Measurements from ENCODE around the gene SCAI. TPM values are rescaled to one million over a fixed set of nuclear protein-coding genes. Genes with fewer than 3 reads are reported as not detected.

Gene SCAI
- 14.9 TPM for total RNA-seq
- long read RNA-seq, partial matches to known transcripts, result 1 of 6 reads
- long read RNA-seq, other reads (novel, unspliced or antisense), result 4 of 6 reads

GRCh38 chr9:125143377-125144090 lies at the start of gene SCAI:
SCAI (minus strand) TSS chr9:125143528; CDS start chr9:125143437, 91 bp downstream.
- H3K27me3 ChIP-seq, result no peaks in the 10 kb centered on the region
- no peak within 1 kb of the TSS for H3K27ac ChIP-seq
- peak; percentile 99 for ATAC-seq
- H3K36me3 ChIP-seq, result no peaks in the 10 kb centered on the region
- peak; percentile 99 for DNase-seq
- intact Hi-C loops (cut with DNase I), result no loop called here
- H3K4me3 ChIP-seq, result peak within 1 kb of the TSS; percentile 60
- H3K9me3 ChIP-seq, result no peaks in the 10 kb centered on the region
- peak; percentile 100 for TF ChIP-seq CTCF (IDR thresholded peaks at IDR 0.05)
- peaks cover 9% of the 10 kb centered on the region for H3K4me1 ChIP-seq

DNA sequence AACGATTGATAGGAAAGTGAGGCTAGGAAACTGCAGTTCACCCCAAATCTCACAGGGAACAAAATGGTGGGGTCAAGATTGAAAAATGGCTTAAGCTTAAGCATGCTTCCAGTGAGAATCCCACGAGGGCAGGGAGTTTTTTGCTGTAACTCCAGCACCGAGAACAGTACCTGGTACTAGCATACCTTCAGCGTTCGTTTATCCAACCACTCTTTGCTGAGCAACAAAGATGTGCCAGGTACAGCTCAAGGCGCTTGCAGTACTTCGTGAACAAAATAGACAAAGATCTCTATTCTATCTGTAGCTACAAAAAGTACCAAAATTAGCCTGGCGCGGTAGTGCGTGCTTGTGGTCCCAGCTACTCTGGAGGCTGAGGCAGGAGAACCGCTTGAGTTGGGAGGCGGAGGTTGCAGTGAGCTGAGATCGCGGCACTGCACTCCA lies 47.1 kb upstream of the SCAI start:
- Histone ChIP-seq H3K27ac (peak overlapping the region; percentile 96), H3K36me3 (no peaks in the 10 kb centered on the region), H3K4me1 (peaks cover 35% of the 10 kb centered on the region), H3K27me3 (no peaks in the 10 kb centered on the region), H3K9me3 (no peaks in the 10 kb centered on the region), H3K4me3 (peak overlapping the region; percentile 95)
- intact Hi-C loops (cut with DNase I), result no loop called here
- DNase-seq (no peak), ATAC-seq (no peak)
- TF ChIP-seq CTCF (IDR thresholded peaks at IDR 0.05), result no peak

DNA sequence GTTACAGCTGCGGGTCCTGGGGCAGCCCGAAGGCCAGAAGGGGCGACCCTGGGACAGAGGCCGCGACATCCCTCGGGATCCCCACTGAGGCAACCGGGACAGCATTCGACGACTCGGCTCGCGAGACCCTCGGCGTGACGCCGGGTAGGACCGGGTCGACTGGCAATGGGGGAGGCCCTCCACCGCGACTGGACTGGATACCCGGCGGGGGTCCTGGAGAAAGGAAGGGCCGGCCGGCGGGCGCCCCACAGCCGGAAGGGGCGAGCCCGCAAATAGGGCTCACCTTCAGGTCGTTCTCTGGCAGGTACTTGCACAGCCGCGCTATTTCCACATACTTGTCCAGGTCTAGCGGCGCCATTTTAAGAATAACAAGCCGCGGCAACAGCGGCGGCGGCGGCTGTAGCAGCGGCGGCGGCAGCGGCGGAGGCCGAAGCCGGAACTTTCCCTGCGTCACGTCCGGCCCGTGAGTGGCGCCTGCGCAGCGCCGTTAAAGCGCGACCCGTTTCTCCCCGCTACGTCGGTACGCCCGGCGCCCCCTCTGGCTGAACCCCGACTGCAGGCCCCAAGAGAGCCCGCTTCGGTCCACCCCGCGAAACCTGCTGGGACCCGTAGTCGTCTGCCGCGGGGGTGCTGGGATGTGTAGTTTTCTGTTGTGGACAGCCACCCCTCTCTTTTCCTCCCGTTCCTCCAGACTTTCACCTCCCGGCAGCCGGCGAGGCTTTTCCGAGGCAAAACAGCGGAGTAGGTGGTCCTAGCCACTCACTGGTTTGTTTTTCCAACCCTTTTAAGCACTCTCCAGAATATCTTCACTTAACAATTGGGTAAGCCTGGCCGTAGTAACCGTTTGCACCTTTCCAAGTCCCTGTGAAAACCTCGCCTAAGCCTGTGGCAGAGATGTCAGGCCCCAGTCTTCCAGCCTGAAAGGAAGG lies 46.3 kb upstream of the SCAI start, which contains the start of gene PPP6C:
PPP6C (minus strand) TSS at position 443 of the 929 bp plus-strand sequence; CDS start at position 358, 85 bp downstream.
- Histone ChIP-seq H3K27ac (peak within 1 kb of the TSS; percentile 96), H3K4me3 (peak within 1 kb of the TSS; percentile 95), H3K4me1 (peaks cover 35% of the 10 kb centered on the region), H3K9me3 (no peaks in the 10 kb centered on the region), H3K27me3 (no peaks in the 10 kb centered on the region), H3K36me3 (no peaks in the 10 kb centered on the region)
- intact Hi-C loops (cut with DNase I), result no loop called here
- TF ChIP-seq CTCF (IDR thresholded peaks at IDR 0.05), result peak; percentile 74
- ATAC-seq (peak; percentile 100), DNase-seq (peak; percentile 99)

DNA sequence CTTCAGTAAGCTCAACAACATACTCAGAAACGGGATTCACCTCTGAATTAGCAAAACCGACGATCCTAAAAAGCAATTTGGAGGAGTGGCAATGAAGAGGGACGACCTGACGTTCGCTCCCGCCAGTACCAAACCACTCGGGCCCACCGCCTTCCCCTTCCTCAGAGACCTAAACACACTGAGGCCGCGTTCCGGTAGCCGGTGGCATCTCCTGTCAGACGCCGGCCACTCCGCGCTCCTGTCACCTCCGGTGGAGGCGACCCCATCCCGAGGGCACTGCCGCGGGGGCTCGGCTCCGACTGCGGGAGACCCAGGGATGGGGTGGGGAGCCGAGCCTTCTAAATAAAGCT lies 45.7 kb upstream of the SCAI start:
- peak overlapping the region; percentile 95 for H3K4me3 ChIP-seq
- no peak for TF ChIP-seq CTCF (IDR thresholded peaks at IDR 0.05)
- no peaks in the 10 kb centered on the region for H3K9me3 ChIP-seq
- intact Hi-C loops (cut with DNase I), result no loop called here
- H3K36me3 ChIP-seq, result peaks cover 2% of the 10 kb centered on the region
- H3K27me3 ChIP-seq, result no peaks in the 10 kb centered on the region
- peaks cover 37% of the 10 kb centered on the region for H3K4me1 ChIP-seq
- ATAC-seq (peak; percentile 22), DNase-seq (peak; percentile 76)
- H3K27ac ChIP-seq, result peak overlapping the region; percentile 96

DNA sequence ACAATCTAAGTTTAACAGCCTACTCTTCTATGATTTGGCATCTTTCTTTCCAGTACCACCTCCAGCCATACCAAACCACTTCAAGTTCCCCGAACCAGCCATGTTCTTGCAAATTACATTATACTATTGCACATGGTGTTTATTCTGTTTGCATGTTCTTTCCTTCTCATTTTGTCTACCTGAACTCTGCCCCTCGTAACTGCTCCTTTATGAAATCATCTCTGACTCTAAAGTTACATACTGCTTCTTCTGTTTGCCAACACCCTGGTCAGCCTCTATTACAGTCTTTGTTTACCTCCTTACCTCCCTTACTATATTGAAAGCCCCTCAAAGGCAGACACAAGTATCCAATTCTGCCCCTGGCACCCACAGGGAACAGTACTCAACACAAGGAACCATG lies 40.2 kb upstream of the SCAI start:
- no peaks in the 10 kb centered on the region for H3K9me3 ChIP-seq
- H3K4me1 ChIP-seq, result peaks cover 43% of the 10 kb centered on the region
- H3K27me3 ChIP-seq, result no peaks in the 10 kb centered on the region
- intact Hi-C loops (cut with DNase I), result no loop called here
- no peak for TF ChIP-seq CTCF (IDR thresholded peaks at IDR 0.05)
- DNase-seq (no peak), ATAC-seq (no peak)
- no peak overlapping the region for H3K4me3 ChIP-seq
- H3K36me3 ChIP-seq, result peaks cover 6% of the 10 kb centered on the region
- H3K27ac ChIP-seq, result peak overlapping the region; percentile 55

All from upper lobe of right lung (tissue), 1 donor.